Measurements from ENCODE around the gene RIN2. TPM values are rescaled to one million over a fixed set of nuclear protein-coding genes. Genes with fewer than 3 reads are reported as not detected.
A peak's percentile ranks its signal among the peaks of the same experiment; 100 is the strongest.

Gene RIN2
- 10 to 100 TPM; 17.9 to 30.9 (median 22.6) TPM for total RNA-seq

- H3K27me3 ChIP-seq, result no peaks in the 10 kb centered on the region
- TF ChIP-seq POLR2A (IDR thresholded peaks at IDR 0.05) (no peak), CTCF (IDR thresholded peaks at IDR 0.05 in 4 of 5, conservative IDR thresholded peaks at IDR 0.05 in 1 of 5) (no peak)
- DNase-seq, result no peak
- H3K4me1 ChIP-seq, result peaks cover 31 to 39% of the 10 kb centered on the region in 2 donors
- intact Hi-C loops (cut with DNase I; ENCODE audit: low total_unique reads) (no loop called here), in situ Hi-C loops (cut with MboI; ENCODE audit: low sequenced_read_pairs in 4 of 4) (loop anchor here in 1 of 4 donors (10.0 kb wide), 1 partner anchor 63 kb away; no protein-coding TSS in a partner anchor)
- H3K27ac ChIP-seq, result peak within 1 kb of the TSS; percentile 97 to 99 (median 98)
- no peaks in the 10 kb centered on the region for H3K36me3 ChIP-seq
- ATAC-seq, result peak; percentile 21 to 34
- H3K4me3 ChIP-seq, result peak within 1 kb of the TSS; percentile 82 to 100 (median 94)
- no peaks in the 10 kb centered on the region for H3K9me3 ChIP-seq
These were observed at the start of gene RIN2 for GRCh38 chr20:19758133-19758500. RIN2 (plus strand) TSS chr20:19758258; CDS start chr20:19889602, 131,344 bp downstream.

- Histone ChIP-seq H3K4me1 (no peaks in the 10 kb centered on the region), H3K27ac (no peak overlapping the region), H3K27me3 (no peaks in the 10 kb centered on the region), H3K36me3 (no peaks in the 10 kb centered on the region), H3K4me3 (no peak overlapping the region), H3K9me3 (no peaks in the 10 kb centered on the region)
- in situ Hi-C loops (cut with MboI; ENCODE audit: low sequenced_read_pairs in 4 of 4) (no loop called here), intact Hi-C loops (cut with DNase I; ENCODE audit: low total_unique reads) (no loop called here)
- no peak for ATAC-seq
- DNase-seq, result no peak
- TF ChIP-seq CTCF (IDR thresholded peaks at IDR 0.05 in 4 of 5, conservative IDR thresholded peaks at IDR 0.05 in 1 of 5) (no peak), POLR2A (IDR thresholded peaks at IDR 0.05) (no peak)
These were observed 48.3 kb upstream of the RIN2 start for GRCh38 chr20:19709635-19710335.

GRCh38 chr20:19710336-19711120 lies 47.5 kb upstream of the RIN2 start:
- Histone ChIP-seq H3K27ac (no peak overlapping the region), H3K4me3 (no peak overlapping the region), H3K27me3 (no peaks in the 10 kb centered on the region), H3K4me1 (no peaks in the 10 kb centered on the region), H3K36me3 (no peaks in the 10 kb centered on the region), H3K9me3 (no peaks in the 10 kb centered on the region)
- DNase-seq (no peak), ATAC-seq (no peak)
- intact Hi-C loops (cut with DNase I; ENCODE audit: low total_unique reads) (no loop called here), in situ Hi-C loops (cut with MboI; ENCODE audit: low sequenced_read_pairs in 4 of 4) (no loop called here)
- TF ChIP-seq POLR2A (IDR thresholded peaks at IDR 0.05) (no peak), CTCF (IDR thresholded peaks at IDR 0.05 in 4 of 5, conservative IDR thresholded peaks at IDR 0.05 in 1 of 5) (no peak)

GRCh38 chr20:19711126-19711525 lies 46.9 kb upstream of the RIN2 start:
- Histone ChIP-seq H3K9me3 (no peaks in the 10 kb centered on the region), H3K4me3 (no peak overlapping the region), H3K27me3 (no peaks in the 10 kb centered on the region), H3K4me1 (no peaks in the 10 kb centered on the region), H3K36me3 (no peaks in the 10 kb centered on the region), H3K27ac (no peak overlapping the region)
- ATAC-seq, result no peak
- in situ Hi-C loops (cut with MboI; ENCODE audit: low sequenced_read_pairs in 4 of 4), result no loop called here
- TF ChIP-seq POLR2A (IDR thresholded peaks at IDR 0.05), result no peak
- no peak for TF ChIP-seq CTCF (IDR thresholded peaks at IDR 0.05 in 4 of 5, conservative IDR thresholded peaks at IDR 0.05 in 1 of 5)
- intact Hi-C loops (cut with DNase I; ENCODE audit: low total_unique reads), result no loop called here
- no peak for DNase-seq

Data from gastrocnemius medialis (tissue), 4 donors.